Osteoblast (primary cell): Measurements from ENCODE around the gene AKR1C2. TPM values are rescaled to one million over a fixed set of nuclear protein-coding genes. Genes with fewer than 3 reads are reported as not detected.
"Not testable (repeated sequence)": the region's sequence is repeated elsewhere in the genome, so short reads cannot be mapped to it uniquely, and the experiment has no call there.

Experiments used
- DNase-seq: peaks from one replicate; pipeline ENCODE4 v3.0.0; 2011; ENCODE audit warnings: low spot score, mixed read lengths; ENCODE audit not compliant: insufficient read length; ENCODE audit errors: missing footprints
- H2AFZ ChIP-seq: 2 replicates; pipeline ENCODE4 v1.6.0; 2011; ENCODE audit warnings: mild to moderate bottlenecking, low read length
- H3K27ac ChIP-seq: 2 replicates; pipeline ENCODE4 v1.5.1; 2011; ENCODE audit warnings: mild to moderate bottlenecking, low read depth, low read length, moderate library complexity
- H3K27me3 ChIP-seq: 2 replicates; pipeline ENCODE4 v1.6.0; 2012; ENCODE audit warnings: mild to moderate bottlenecking, control low read depth, inconsistent platforms, low read length, moderate library complexity; ENCODE audit not compliant: insufficient read depth
- H3K36me3 ChIP-seq: 2 replicates; pipeline ENCODE4 v1.5.1; 2011; ENCODE audit warnings: mild to moderate bottlenecking, low read length, control low read depth, moderate library complexity; ENCODE audit not compliant: insufficient read depth
- H3K4me1 ChIP-seq: 2 replicates; pipeline ENCODE4 v1.5.1; 2011; ENCODE audit warnings: mild to moderate bottlenecking, low read length, control low read depth, moderate library complexity; ENCODE audit not compliant: insufficient read depth
- H3K4me2 ChIP-seq: 2 replicates; pipeline ENCODE4 v1.6.0; 2011; ENCODE audit warnings: mild to moderate bottlenecking, low read length; ENCODE audit not compliant: insufficient read depth
- H3K4me3 ChIP-seq: fragments of 200-600 bp; sonication (generic); 3 replicates; pipeline ENCODE4 v1.5.1; 2012; ENCODE audit warnings: mild to moderate bottlenecking, low read length, inconsistent platforms; ENCODE audit not compliant: insufficient read depth
- H3K79me2 ChIP-seq: 2 replicates; pipeline ENCODE4 v1.6.0; 2012; ENCODE audit warnings: mild to moderate bottlenecking, low read length, control low read depth, inconsistent platforms; ENCODE audit not compliant: insufficient read depth
- H3K9me3 ChIP-seq: 2 replicates; pipeline ENCODE4 v1.5.1; 2011; ENCODE audit warnings: low read depth, low read length, control low read depth
- H4K20me1 ChIP-seq: 2 replicates; pipeline ENCODE4 v1.6.0; 2012; ENCODE audit warnings: mild to moderate bottlenecking, low read length, control low read depth; ENCODE audit not compliant: insufficient read depth
- total RNA-seq: library from RNA; depleted of rRNA; stranded (reverse); fragments of >200 nt; gene quantifications from 2 replicates; pipeline ENCODE4 v1.2.3, GENCODE V29; 2012
- TF ChIP-seq, protein P1 (sequence below): IDR thresholded peaks from 2 replicates; pipeline ENCODE4 v1.5.1; 2011; ENCODE audit warnings: mild to moderate bottlenecking, low read depth, low read length, moderate library complexity; ENCODE audit errors: extremely low read depth

The AKR1C2 gene
- total RNA-seq, 1 donor, result 46.0 TPM

DNA sequence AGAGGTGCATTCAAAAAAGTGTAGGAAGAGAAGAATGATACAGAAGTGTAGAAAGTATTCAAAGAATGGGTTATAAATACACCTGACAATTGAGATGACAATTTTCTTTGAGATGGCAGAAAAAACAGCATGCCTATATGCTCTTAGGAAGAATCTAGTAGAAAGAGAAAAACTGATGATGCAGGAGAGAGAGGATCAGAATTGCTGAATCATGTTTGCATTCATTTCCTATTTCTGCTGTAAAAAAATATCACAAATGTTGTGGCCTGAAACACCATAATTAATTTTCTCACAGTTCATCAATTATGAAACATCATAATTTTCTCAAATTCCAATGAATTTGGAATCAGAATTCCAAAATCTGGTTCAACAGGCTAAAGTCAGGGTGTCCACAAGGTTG, 50.3 kb downstream of the AKR1C2 start:
- H4K20me1 ChIP-seq, result no peaks in the 10 kb centered on the region
- peaks cover 4% of the 10 kb centered on the region for H3K4me1 ChIP-seq
- no peak overlapping the region for H3K4me3 ChIP-seq
- no peaks in the 10 kb centered on the region for H3K79me2 ChIP-seq
- no peak overlapping the region for H2AFZ ChIP-seq
- H3K36me3 ChIP-seq, result no peaks in the 10 kb centered on the region
- TF ChIP-seq, protein P1, sequence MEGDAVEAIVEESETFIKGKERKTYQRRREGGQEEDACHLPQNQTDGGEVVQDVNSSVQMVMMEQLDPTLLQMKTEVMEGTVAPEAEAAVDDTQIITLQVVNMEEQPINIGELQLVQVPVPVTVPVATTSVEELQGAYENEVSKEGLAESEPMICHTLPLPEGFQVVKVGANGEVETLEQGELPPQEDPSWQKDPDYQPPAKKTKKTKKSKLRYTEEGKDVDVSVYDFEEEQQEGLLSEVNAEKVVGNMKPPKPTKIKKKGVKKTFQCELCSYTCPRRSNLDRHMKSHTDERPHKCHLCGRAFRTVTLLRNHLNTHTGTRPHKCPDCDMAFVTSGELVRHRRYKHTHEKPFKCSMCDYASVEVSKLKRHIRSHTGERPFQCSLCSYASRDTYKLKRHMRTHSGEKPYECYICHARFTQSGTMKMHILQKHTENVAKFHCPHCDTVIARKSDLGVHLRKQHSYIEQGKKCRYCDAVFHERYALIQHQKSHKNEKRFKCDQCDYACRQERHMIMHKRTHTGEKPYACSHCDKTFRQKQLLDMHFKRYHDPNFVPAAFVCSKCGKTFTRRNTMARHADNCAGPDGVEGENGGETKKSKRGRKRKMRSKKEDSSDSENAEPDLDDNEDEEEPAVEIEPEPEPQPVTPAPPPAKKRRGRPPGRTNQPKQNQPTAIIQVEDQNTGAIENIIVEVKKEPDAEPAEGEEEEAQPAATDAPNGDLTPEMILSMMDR, result no peak
- no peak for DNase-seq
- H3K27me3 ChIP-seq, result no peaks in the 10 kb centered on the region
- no peak overlapping the region for H3K27ac ChIP-seq
- H3K9me3 ChIP-seq, result no peaks in the 10 kb centered on the region
- no peak overlapping the region for H3K4me2 ChIP-seq

DNA sequence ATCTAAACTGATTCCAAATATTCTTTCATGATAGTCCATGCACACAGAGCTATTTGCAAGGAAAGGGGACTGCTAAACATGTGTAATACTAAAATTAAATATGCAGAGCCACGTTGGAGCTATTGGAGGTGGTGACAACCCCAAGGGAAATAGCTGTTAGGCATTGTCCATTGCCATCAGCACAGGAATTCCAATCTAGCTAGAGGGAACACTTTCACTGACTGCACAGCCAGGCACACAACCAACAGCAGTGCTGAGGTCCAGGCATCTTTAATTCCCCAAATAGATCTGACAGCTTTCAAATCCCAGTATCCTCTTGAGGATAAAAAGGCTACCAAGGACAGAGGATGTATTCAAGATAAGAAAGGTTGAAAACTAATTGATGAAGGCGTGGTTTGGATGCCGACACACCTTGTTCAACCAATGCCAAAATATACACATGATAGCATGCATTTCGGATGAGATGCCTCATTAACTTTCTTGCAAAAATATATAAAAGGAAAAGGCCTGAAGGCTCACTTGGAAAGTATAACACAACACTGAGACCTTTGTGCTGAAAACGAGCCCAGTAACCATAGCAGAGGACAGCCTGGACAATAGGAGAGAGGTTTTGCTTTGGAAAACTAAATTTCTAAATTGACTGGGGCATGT, 52.0 kb downstream of the AKR1C2 start:
- not testable (repeated sequence) for H4K20me1 ChIP-seq, H3K79me2 ChIP-seq, H3K4me2 ChIP-seq, H2AFZ ChIP-seq, DNase-seq, H3K36me3 ChIP-seq, H3K27me3 ChIP-seq, H3K4me3 ChIP-seq, H3K27ac ChIP-seq, H3K9me3 ChIP-seq
- H3K4me1 ChIP-seq, result peaks cover 21% of the 10 kb centered on the region

DNA sequence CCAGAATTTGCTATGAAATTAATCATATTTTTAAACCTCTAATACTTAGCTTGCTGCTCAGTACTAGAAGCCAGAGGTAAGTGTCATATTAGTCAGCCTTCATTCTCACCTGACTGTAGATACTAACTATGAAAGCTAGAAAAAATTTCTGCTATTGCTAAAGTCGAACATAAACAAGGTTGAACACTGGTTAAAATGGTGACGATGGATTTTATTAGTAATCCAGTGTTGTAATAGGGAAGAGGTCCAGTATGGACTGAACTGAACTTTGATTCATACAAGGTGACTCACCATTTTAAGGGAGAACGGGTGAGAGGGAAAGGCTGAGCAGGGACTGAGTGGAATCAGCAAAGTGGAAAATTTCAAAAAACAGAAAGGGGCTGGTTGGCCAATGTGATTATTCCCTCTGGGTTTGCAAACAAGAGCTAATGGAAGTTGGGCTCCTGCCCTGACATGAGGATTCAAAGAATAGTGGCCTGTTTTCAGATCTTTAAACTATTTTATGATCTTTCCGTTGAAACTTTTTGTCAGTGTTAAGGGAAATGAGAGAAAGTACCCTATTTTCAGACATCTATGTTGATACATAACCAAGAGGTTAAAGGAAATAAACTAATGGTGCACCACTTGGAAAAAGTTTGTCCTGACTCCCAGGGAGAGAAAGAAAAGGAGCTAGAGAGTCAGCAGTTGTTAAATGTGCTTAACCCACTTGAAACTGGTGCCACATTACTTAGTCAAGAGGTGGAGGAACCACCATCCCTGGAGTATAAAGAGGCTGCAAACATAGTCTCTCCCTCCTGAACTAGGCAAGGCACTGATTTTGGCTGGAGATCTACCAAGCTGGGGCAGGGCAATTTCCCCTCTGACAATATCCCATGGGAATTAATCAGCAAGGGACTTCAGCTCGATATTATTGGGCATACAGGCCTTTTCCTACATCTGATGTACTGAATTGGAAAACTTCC, 55.7 kb downstream of the AKR1C2 start:
- Histone ChIP-seq H2AFZ (peak overlapping the region; percentile 48), H3K4me3 (no peak overlapping the region)

DNA sequence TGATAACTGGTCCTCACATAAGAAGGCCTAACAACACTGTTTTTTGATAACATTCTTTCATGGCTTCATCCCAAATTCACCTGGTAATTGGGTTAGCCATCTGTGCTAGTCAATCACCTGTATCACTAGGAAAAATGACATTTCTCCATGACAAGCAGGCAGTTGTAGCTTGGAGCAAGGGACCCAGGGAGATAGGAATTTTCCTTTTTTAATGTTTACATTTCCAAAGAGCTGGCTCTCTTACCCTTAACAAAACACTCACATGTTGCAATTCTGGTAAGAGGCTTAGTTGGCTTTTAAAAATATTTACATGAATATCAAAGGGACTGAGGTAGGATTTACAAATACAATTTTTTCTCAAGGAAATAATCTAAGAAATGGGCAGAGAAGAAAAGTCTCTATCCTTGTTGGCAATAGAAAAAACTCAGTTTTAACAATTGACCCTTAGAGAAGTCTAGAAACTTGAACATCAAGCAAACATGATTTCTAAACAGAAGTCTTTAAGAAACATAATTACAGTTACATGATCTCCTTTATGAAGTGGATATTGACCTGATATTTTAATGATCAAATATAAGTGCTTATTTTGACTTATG, 56.5 kb downstream of the AKR1C2 start:
- Histone ChIP-seq H3K27me3 (no peaks in the 10 kb centered on the region), H3K4me1 (peaks cover 55% of the 10 kb centered on the region), H3K4me3 (no peak overlapping the region), H3K27ac (peak overlapping the region; percentile 71), H3K9me3 (no peaks in the 10 kb centered on the region), H4K20me1 (no peaks in the 10 kb centered on the region), H2AFZ (peak overlapping the region; percentile 5), H3K4me2 (peak overlapping the region; percentile 43), H3K36me3 (no peaks in the 10 kb centered on the region), H3K79me2 (no peaks in the 10 kb centered on the region)
- TF ChIP-seq, protein P1, result no peak
- DNase-seq, result peak; percentile 26

More for the DNA sequence above, 55.7 kb downstream of the AKR1C2 start:
- no peaks in the 10 kb centered on the region for H4K20me1 ChIP-seq
- DNase-seq, result peak; percentile 81
- peaks cover 48% of the 10 kb centered on the region for H3K4me1 ChIP-seq
- H3K36me3 ChIP-seq, result no peaks in the 10 kb centered on the region
- H3K4me2 ChIP-seq, result peak overlapping the region; percentile 43
- H3K27me3 ChIP-seq, result no peaks in the 10 kb centered on the region
- TF ChIP-seq, protein P1, result no peak
- no peaks in the 10 kb centered on the region for H3K9me3 ChIP-seq
- H3K27ac ChIP-seq, result peak overlapping the region; percentile 71
- no peaks in the 10 kb centered on the region for H3K79me2 ChIP-seq
